Brain pericyte (primary cell): ENCODE data around the gene MUC5B.
"Not testable (repeated sequence)": the region's sequence is repeated elsewhere in the genome, so short reads cannot be mapped to it uniquely, and the experiment has no call there.

ENCODE experiments used
- DNase-seq: peaks from one replicate; pipeline ENCODE4 v3.0.0-alpha.2; 2012; ENCODE audit warnings: low read depth, low spot score

Gene MUC5B

DNA sequence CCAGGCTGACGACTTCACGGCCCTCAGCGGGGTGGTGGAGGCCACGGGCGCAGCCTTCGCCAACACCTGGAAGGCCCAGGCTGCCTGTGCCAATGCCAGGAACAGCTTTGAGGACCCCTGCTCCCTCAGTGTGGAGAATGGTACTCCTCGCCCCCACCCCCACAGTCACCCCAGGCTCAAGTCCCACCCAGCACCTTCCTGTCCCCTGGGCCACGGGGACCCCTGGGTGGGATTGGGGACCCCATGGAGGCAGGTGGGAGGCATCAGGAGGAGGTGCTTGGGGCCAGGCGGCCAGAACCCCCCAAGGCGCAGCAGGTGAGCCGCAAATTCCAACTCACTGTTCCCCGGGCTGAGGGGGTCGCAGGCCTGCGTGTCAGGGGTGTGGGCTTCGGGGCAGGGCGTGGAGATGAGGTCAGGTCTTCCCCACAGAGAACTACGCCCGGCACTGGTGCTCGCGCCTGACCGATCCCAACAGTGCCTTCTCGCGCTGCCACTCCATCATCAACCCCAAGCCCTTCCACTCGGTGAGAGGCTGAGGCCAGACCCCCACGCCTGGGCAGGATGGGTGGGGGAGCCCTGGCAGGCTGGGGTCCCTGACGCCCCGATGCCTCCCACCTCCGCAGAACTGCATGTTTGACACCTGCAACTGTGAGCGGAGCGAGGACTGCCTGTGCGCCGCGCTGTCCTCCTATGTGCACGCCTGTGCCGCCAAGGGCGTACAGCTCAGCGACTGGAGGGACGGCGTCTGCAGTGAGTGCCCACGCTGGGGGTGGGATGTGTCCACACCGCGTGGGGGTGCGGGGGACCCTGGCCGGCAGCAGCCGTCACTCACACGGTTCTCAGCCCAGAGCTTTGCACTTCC is 9.4 kb downstream of the MUC5B start:
- DNase-seq, result no peak

DNA sequence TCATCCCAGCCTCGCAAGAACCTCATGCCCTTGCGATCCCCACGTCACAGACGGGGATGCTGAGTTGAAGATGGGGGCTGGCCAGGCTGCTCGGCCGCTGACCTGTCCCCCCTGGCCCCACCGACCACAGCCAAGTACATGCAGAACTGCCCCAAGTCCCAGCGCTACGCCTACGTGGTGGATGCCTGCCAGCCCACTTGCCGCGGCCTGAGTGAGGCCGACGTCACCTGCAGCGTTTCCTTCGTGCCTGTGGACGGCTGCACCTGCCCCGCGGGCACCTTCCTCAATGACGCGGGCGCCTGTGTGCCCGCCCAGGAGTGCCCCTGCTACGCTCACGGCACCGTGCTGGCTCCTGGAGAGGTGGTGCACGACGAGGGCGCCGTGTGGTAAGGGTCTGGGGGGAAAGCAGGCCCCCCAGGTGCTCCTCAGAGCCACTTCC is 10.0 kb downstream of the MUC5B start:
- no peak for DNase-seq

DNA sequence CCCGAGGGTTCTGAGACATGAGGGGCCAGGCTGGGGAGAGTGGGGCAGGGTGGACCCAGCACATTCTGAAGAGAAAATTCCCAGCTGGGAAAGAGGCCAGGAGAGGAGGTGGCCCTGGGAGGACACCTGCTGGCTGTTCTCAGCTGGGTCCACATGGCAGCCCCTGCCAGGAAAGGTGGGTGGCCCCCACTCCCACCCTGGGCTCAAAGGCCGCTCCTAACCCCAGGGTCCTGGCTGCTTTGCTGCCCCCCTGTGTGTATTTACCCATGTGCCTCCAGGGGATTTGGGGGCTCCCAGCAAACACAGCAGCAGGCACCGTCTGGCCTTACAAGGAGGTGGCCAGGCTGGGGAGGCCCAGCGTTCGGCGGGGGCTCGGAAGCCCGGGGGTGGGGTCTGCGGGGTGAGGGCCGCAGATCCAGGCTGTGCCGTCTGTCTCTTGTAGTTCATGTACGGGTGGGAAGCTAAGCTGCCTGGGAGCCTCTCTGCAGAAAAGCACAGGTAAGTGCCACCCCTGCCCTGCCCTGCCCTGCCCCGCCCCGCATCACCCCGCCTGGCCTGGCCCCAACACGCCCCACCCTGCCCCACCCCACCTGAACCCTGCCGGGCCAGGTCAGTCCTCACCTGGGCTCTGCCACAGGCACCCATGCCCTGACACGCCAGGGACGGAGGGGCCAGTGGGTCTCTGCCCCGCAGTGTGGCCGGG is 10.6 kb downstream of the MUC5B start:
- DNase-seq, result no peak

DNA sequence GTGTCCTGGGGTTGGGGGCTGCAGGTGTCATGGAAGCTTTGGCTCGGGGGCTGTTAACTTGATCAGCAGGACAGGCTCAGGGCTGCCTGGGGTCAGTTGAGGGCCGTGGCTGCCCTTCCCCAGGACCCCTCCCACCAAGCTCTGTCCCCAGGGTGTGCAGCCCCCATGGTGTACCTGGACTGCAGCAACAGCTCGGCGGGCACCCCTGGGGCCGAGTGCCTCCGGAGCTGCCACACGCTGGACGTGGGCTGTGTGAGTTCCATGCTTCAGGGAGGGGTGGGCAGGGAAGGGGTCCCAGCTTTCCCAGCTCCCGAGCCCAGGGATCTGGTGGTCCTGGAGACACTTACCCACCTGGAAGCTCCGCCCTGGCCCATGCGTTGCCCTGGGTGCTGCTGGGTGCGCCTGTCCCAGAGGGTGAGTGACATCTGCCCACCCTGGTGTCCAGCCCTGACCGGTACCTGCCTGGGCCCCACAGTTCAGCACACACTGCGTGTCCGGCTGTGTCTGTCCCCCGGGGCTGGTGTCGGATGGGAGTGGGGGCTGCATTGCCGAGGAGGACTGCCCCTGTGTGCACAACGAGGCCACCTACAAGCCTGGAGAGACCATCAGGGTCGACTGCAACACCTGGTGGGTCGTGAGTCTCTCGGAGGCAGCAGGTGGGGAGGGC is 11.3 kb downstream of the MUC5B start:
- DNase-seq, result no peak

DNA sequence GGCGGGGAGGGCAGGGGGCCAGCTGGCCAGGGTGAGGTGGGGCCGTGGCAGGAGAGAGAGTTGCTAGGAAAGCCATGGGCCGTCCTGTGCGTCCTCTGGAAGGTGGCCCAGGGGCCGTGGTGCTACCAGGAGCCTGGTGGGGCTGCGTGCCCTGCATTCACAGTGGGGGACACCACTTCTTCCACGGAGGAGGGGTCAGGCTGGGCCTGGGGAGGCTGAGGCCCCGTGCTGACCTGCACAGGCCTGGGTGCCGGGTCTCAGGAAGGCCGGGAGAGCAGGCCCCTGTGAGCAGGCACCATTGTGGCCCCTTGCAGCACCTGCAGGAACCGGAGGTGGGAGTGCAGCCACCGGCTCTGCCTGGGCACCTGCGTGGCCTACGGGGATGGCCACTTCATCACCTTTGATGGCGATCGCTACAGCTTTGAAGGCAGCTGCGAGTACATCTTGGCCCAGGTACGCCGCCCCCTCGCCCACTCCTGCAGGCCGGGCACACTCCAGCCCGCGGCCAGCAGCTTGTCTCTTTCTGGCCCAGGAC is 12.0 kb downstream of the MUC5B start:
- no peak for DNase-seq

DNA sequence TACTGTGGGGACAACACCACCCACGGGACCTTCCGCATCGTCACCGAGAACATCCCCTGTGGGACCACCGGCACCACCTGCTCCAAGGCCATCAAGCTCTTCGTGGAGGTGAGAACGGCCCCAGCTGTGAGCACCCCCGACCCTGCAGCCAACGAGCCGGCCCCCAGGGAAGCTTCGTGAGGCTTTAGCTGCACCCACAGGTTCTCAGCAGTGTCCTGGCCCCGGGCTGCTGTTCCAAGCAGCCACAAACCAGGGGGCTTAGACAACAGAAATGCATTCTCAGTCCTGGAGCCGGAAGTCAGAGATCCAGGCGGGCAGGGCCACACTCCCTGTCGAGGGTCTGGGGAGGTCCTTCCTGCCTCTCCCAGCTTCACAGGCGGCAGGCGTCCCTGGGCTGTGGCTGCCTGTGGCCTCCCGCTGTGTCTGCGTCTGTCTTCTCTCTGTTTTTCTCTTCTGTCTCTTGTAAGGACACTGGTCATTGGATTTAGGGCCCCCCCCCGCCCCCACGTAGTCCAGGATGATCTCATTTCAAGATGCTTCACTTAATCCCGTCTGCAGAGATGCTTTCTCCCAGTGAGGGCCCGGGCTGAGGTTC is 12.5 kb downstream of the MUC5B start:
- DNase-seq, result no peak

DNA sequence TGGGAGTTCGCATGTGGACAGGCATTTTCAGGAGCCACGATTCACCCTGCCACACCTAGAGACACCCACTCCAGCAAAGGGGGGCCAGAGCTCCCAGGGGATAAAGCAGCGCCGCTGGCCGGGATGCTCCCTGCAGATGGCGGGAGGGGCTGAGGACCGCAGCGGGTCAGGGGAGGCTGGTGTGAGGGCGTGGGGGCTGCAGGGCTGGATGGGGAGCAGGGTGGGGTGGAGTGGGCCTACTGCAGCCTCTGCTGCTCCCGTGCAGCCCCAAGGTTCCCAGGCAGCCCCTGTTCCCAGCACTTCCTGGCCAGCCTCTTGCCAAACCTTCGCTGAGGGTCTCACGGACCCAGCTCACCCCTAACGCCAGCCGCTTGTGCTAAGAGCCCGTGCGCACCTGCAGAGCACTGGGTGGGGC is 13.0 kb downstream of the MUC5B start:
- no peak for DNase-seq

DNA sequence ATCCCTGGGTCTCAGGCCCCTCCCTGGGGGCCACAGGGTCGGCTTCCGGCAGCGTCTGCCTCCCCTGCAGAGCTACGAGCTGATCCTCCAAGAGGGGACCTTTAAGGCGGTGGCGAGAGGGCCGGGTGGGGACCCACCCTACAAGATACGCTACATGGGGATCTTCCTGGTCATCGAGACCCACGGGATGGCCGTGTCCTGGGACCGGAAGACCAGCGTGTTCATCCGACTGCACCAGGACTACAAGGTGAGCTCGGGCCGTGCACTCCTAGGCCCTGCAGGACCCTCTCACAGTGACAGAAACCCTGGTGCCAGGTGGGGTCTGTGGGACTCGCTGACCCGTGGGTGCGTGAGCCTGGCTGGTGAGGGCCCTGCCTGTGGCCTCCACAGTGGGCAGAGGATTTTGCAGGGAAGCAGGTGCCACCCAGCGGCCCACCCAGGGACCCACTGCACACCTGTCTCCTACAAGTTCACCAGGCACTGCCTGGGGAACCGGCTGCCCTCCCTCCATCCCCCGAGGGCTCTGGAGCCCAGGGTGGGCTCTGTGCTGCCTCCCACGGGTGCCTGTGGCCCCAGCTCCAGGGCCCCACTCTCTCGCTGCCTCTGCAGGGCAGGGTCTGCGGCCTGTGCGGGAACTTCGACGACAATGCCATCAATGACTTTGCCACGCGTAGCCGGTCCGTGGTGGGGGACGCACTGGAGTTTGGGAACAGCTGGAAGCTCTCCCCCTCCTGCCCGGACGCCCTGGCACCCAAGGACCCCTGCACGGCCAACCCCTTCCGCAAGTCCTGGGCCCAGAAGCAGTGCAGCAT is 13.7 kb downstream of the MUC5B start:
- DNase-seq, result no peak

DNA sequence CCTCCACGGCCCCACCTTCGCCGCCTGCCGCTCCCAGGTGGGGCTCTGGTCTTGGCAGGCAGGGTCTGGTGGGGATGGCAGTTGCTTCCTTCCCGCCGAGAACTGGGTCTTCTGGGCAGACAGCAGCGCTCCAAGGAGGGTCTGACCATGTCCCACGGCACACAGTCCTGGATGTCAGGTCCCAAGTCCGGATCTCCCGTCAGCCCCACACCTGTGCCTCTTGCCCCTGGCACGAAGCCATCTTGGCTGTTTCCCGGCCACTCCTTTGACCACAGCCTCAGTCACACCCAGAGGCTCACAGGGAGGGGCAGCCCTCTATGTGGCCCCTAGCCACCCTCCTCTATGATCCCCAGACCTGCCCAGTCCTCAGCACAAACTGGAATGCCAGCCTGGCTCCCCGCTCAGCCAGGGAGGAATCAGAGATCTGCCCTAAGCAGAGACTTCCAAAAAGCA is 14.3 kb downstream of the MUC5B start:
- DNase-seq, result no peak

DNA sequence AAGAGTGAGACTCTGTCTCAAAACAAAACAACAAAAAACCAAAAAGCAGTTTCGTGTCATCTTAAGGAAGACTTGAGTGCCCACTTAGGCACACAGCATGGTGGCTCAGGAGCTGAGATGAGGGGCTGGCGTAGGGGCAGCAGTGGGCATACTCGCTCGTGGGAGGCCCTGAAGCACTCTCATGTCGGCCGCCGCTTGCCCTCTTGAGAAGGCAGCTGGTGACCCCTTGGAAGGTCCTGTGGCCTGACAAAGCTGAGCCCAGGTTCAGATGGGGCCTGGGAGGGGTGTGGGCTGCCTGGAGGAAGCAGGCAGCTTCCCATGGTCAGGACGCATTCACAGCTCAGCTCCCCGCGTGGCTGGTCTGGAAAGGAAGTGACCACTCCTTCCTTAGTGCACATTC is 15.0 kb downstream of the MUC5B start:
- no peak for DNase-seq

DNA sequence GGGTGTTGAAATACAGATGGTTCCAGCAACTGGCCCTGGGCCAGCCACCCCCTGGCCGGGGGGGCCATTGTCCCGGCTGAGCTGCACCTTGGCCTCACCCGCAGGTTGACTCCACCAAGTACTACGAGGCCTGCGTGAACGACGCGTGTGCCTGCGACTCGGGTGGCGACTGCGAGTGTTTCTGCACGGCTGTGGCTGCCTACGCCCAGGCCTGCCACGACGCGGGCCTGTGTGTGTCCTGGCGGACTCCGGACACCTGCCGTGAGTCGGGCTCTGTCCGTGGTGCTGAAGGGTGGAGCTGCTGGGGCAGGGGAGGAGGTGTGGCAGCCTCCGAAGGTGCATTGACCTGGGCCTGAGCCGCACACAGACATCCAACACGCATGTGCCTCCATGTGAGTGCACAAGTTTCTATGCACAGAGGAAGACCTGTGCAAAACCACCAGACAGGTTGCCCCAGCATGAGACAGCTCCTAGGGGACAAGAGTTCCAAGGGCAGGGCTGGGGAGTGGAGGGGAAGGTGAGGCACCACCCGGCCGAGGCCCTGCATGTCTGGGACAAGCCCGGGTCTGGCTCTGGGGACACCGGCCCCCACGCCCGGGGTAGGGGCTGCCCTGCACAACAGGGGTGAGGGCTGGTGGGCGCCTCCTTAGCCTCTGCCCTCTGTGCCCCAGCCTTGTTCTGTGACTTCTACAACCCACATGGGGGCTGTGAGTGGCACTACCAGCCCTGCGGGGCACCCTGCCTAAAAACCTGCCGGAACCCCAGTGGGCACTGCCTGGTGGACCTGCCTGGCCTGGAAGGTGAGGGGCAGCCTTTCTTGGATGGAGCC is 16.1 kb downstream of the MUC5B start:
- DNase-seq, result no peak

DNA sequence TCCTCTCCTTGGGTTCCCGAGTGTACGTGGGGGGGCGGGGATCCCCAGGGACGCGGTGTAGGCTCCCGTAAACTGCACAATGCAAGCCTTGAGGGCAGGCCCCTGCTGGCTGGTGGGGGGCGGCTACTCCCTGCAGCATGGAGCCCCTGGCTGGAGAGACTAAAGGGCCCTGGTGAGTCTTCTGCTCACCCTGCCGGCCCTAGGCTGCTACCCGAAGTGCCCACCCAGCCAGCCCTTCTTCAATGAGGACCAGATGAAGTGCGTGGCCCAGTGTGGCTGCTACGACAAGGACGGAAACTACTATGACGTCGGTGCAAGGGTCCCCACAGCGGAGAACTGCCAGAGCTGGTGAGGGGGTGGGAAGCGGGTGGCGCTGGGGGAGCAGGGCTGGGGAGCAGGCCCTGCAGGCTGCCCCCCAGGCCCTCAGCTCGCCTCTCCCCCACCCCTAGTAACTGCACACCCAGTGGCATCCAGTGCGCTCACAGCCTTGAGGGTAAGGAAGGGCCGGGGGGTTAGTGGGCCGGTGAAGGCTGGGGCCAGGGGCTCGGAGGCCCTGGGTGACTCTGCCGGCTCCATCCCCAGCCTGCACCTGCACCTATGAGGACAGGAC is 16.8 kb downstream of the MUC5B start:
- no peak for DNase-seq

DNA sequence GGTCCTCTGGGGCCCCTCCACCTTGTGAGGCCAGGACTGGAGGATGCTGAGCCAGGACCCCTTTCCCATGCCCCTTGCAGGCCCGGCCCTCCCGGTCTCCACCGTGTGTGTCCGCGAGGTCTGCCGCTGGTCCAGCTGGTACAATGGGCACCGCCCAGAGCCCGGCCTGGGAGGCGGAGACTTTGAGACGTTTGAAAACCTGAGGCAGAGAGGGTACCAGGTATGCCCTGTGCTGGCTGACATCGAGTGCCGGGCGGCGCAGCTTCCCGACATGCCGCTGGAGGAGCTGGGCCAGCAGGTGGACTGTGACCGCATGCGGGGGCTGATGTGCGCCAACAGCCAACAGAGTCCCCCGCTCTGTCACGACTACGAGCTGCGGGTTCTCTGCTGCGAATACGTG is 17.9 kb downstream of the MUC5B start:
- no peak for DNase-seq

DNA sequence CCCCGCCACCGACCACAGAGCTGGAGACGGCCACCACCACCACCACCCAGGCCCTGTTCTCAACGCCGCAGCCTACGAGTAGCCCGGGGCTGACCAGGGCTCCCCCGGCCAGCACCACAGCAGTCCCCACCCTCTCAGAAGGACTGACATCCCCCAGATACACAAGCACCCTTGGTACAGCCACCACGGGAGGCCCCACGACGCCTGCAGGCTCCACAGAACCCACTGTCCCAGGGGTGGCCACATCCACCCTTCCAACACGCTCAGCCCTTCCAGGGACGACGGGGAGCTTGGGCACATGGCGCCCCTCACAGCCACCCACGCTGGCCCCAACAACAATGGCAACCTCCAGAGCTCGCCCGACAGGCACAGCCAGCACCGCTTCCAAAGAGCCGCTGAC is 18.8 kb downstream of the MUC5B start:
- DNase-seq, result no peak

DNA sequence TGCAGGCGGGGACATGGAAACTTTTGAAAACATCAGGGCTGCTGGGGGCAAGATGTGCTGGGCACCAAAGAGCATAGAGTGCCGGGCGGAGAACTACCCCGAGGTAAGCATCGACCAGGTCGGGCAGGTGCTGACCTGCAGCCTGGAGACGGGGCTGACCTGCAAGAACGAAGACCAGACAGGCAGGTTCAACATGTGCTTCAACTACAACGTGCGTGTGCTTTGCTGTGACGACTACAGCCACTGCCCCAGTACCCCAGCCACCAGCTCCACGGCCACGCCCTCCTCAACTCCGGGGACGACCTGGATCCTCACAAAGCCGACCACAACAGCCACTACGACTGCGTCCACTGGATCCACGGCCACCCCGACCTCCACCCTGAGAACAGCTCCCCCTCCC is 19.4 kb downstream of the MUC5B start:
- DNase-seq, result no peak

DNA sequence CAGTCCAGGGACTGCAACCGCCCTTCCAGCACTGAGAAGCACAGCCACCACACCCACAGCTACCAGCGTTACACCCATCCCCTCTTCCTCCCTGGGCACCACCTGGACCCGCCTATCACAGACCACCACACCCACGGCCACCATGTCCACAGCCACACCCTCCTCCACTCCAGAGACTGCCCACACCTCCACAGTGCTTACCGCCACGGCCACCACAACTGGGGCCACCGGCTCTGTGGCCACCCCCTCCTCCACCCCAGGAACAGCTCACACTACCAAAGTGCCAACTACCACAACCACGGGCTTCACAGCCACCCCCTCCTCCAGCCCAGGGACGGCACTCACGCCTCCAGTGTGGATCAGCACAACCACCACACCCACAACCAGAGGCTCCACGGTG is 19.9 kb downstream of the MUC5B start:
- not testable (repeated sequence) for DNase-seq

DNA sequence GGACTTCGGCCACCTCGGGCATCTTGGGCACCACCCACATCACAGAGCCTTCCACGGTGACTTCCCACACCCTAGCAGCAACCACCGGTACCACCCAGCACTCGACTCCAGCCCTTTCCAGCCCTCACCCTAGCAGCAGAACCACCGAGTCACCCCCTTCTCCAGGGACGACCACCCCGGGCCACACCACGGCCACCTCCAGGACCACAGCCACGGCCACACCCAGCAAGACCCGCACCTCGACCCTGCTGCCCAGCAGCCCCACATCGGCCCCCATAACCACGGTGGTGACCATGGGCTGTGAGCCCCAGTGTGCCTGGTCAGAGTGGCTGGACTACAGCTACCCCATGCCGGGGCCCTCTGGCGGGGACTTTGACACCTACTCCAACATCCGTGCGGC is 20.7 kb downstream of the MUC5B start:
- DNase-seq, result not testable (repeated sequence)

DNA sequence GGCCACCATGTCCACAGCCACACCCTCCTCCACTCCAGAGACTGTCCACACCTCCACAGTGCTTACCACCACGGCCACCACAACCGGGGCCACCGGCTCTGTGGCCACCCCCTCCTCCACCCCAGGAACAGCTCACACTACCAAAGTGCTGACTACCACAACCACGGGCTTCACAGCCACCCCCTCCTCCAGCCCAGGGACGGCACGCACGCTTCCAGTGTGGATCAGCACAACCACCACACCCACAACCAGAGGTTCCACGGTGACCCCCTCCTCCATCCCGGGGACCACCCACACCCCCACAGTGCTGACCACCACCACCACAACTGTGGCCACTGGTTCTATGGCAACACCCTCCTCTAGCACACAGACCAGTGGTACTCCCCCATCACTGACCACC is 21.7 kb downstream of the MUC5B start:
- DNase-seq, result not testable (repeated sequence)

DNA sequence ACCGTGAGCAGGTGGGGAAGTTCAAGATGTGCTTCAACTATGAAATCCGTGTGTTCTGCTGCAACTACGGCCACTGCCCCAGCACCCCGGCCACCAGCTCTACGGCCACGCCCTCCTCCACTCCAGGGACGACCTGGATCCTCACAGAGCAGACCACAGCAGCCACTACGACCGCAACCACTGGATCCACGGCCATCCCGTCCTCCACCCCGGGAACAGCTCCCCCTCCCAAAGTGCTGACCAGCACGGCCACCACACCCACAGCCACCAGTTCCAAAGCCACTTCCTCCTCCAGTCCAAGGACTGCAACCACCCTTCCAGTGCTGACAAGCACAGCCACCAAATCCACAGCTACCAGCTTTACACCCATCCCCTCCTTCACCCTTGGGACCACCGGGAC is 22.9 kb downstream of the MUC5B start:
- DNase-seq, result not testable (repeated sequence)

DNA sequence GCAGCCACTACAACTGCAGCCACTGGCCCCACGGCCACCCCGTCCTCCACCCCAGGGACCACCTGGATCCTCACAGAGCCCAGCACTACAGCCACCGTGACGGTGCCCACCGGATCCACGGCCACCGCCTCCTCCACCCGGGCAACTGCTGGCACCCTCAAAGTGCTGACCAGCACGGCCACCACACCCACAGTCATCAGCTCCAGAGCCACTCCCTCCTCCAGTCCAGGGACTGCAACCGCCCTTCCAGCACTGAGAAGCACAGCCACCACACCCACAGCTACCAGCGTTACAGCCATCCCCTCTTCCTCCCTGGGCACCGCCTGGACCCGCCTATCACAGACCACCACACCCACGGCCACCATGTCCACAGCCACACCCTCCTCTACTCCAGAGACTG is 23.4 kb downstream of the MUC5B start:
- not testable (repeated sequence) for DNase-seq
